SU-DHL-6 (cell line): ENCODE data around the gene FRMD3.

Source experiments
- CTCF ChIP-seq: fragments of 200-600 bp; sonication (generic); IDR thresholded peaks from one replicate; pipeline ENCODE4 v1.5.1; 2017; ENCODE audit warnings: antibody characterized with exemption, mild to moderate bottlenecking, low read length, moderate library complexity; ENCODE audit not compliant: insufficient read depth, poor library complexity, severe bottlenecking
- EZH2phosphoT487 ChIP-seq: fragments of 200-600 bp; sonication (generic), shearing (Covaris generic); conservative IDR thresholded peaks from 2 replicates; pipeline ENCODE4 v1.6.1; 2018; ENCODE audit warnings: mild to moderate bottlenecking, antibody characterized with exemption, low read length, moderate library complexity, mixed read lengths

- TF ChIP-seq CTCF (no peak), EZH2phosphoT487 (no peak)
These were observed 296.1 kb downstream of the FRMD3 start for GRCh38 chr9:83242066-83242465.
